AG04449 (cell line): Measurements from ENCODE around the gene MLKL.
A peak's percentile ranks its signal among the peaks of the same experiment; 100 is the strongest.

Experiments used
- CTCF ChIA-PET: fragments of 350-600 bp; formaldehyde crosslinking; extraction: SDS; loops from one replicate; lab custom pipeline; 2021; ENCODE audit warnings: antibody characterized with exemption; lab: Yijun Ruan, JAX
- POLR2A ChIA-PET: fragments of 400-600, 350-600 bp; formaldehyde crosslinking; extraction: SDS; loops from one replicate; lab custom pipeline; 2020; ENCODE audit warnings: antibody characterized with exemption, inconsistent platforms; lab: Yijun Ruan, JAX
- DNase-seq: peaks from one replicate; pipeline ENCODE4 v3.0.0-alpha.2; 2010; ENCODE audit warnings: low read depth, low spot score
- H3K4me3 ChIP-seq: 2 replicates; pipeline ENCODE4 v1.5.1; 2011; ENCODE audit warnings: low read depth, mild to moderate bottlenecking, control low read depth, low read length
- TF ChIP-seq, protein P1 (sequence below): IDR thresholded peaks from one replicate; pipeline ENCODE4 v1.5.1; 2011; ENCODE audit warnings: mild to moderate bottlenecking, moderate library complexity, low read length, control low read depth, inconsistent platforms; ENCODE audit not compliant: insufficient read depth; ENCODE audit errors: missing control alignments

The MLKL gene

DNA sequence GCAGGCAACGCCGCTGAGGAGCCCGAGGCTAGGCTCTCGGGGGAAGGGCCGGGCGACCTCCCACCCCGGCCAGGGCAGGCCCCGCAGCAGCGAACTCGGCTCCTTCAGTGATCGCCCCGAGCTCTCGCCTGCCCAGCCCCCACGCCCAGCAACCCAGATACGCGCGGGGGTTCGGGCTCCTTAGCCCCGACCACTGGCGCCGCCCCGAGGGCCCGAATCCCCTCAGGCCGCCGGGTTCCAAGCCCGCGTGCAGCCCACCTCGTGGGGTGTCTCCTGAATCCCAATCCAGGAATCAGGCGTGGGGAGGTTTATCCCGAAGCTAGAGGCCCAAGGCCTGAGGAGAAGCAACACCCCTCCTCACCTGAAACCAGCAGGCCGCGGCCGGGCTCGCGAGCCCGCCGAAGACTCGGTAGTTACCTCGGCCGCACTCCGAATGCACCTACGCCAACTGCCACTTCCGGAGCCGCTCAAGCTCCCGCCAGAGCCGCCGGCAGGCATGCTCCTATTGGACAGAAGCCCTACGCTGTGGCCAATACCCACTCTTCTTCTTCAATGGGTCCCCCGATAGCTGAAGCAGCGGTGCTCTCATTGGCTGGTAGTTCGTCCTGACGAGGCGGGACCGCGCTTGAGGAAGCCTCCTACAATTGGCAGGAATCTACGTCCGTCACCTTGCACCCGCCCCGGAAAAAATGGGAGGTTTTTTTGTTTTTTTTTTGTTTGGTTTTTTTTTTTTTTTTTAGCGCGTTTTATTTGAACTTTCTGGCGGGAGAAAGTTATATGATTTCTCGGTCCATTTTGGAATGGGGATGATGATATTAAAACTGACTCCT is 34.0 kb downstream of the MLKL start, which contains the start of gene RFWD3:
RFWD3 (minus strand) TSS at position 453 of the 830 bp plus-strand sequence. CDS start 5,428 bp downstream, outside the sequence.
- TF ChIP-seq, protein P1, sequence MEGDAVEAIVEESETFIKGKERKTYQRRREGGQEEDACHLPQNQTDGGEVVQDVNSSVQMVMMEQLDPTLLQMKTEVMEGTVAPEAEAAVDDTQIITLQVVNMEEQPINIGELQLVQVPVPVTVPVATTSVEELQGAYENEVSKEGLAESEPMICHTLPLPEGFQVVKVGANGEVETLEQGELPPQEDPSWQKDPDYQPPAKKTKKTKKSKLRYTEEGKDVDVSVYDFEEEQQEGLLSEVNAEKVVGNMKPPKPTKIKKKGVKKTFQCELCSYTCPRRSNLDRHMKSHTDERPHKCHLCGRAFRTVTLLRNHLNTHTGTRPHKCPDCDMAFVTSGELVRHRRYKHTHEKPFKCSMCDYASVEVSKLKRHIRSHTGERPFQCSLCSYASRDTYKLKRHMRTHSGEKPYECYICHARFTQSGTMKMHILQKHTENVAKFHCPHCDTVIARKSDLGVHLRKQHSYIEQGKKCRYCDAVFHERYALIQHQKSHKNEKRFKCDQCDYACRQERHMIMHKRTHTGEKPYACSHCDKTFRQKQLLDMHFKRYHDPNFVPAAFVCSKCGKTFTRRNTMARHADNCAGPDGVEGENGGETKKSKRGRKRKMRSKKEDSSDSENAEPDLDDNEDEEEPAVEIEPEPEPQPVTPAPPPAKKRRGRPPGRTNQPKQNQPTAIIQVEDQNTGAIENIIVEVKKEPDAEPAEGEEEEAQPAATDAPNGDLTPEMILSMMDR, result no peak
- DNase-seq, result peak; percentile 95
- POLR2A ChIA-PET, result interaction anchor here (0.5 to 1.3 kb wide), 3 partner anchors 11 to 29 kb away, joined by 3 to 5 read pairs (median 3); no protein-coding TSS in a partner anchor
- CTCF ChIA-PET, result interaction anchor here (1.4 to 3.9 kb wide), 2 partner anchors 11 to 15 kb away, joined by 4 to 21 read pairs; no protein-coding TSS in a partner anchor
- H3K4me3 ChIP-seq, result peak within 1 kb of the TSS; percentile 88

DNA sequence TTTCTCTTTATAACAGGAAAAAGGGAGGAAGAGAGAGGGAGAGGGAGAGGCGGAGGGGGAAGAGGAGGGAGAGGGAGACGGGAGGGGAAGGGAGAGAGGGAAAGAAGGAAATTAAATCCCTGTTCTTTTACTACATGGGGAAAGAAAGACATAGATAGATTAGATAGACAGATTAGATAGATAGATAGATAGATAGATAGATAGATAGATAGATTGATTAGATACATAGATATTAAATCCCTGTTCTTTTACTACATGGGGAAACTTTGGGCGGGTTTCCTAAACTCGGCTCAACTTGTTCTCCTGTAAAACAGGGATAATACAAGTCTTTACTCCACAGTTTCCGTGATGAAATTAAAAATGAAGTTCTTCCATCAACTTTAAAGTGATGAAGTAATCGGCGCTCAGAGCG is 34.6 kb downstream of the MLKL start:
- peak overlapping the region; percentile 88 for H3K4me3 ChIP-seq
- no peak for DNase-seq
- CTCF ChIA-PET, result interaction anchor here (1.4 to 3.9 kb wide), 2 partner anchors 10 to 14 kb away, joined by 4 to 21 read pairs; no protein-coding TSS in a partner anchor
- POLR2A ChIA-PET, result no interaction called here
- TF ChIP-seq, protein P1, result no peak

DNA sequence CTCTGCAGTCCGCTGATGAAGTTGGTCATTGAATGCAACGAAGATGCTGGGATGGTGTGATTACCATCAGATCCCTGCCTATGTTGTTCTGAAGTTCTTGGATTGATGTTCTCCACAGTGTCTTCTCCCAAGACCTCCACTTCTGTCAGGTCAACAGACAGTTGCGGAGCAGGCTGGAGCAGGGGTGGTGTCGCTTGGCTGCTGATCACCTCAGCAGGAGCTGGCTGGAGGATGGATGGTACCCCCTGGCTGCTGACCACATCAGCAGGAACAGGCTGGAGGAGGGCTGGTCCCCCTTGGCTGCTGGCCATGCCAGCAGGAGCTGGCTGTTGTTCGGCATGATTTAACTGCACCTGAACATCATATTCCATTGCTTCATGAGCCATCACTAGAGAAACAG is 39.6 kb downstream of the MLKL start:
- CTCF ChIA-PET, result interaction anchor here (1.4 to 4.1 kb wide), 2 partner anchors 10 to 39 kb away, joined by 3 to 34 read pairs; no protein-coding TSS in a partner anchor
- DNase-seq, result no peak
- H3K4me3 ChIP-seq, result no peak overlapping the region
- TF ChIP-seq, protein P1, result no peak
- POLR2A ChIA-PET, result interaction anchor here (0.6 kb wide), 1 partner anchor 14 kb away, joined by 3 read pairs; no protein-coding TSS in a partner anchor

DNA sequence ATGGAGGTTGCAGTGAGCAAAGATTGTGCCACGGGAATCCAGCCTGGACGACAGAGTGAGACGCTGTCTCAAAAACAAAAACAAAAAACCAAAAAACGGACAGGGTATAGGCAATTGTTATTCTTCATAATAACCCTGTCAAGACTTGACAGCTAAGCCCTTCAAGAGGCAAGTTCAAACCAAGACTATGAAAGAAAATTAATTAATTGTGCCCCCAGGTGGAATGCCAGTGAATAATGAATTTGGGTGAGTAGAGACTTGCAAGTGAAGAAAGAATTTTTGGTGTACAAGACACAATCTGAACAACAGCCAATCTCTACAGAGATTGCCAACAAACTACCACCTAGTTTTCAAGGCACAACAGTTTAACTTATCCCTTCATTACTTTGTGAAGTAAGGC is 40.3 kb downstream of the MLKL start:
- no peak overlapping the region for H3K4me3 ChIP-seq
- ChIA-PET POLR2A (no interaction called here), CTCF (interaction anchor here (1.3 kb wide), 1 partner anchor 9 kb away, joined by 8 read pairs; no protein-coding TSS in a partner anchor)
- TF ChIP-seq, protein P1, result no peak
- no peak for DNase-seq

DNA sequence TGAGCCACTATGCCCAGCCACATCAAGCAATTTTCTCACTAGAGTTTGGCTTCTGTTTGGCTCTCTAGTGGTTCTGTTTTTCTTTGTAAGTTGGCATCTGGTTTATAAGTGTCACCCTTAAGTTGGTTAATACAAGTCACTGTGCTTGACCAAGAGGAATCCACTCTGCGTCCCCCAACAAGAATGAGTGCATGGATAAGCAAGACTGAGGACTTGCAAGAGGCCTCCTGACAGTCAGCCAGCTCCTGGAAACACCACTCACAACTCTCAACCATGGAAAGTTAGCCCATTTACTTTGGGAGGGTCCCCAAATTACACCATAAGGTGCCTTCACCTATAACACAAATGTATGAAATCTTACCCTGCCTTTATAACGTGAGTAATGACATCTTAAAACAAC is 41.6 kb downstream of the MLKL start:
- TF ChIP-seq, protein P1, result no peak
- H3K4me3 ChIP-seq, result no peak overlapping the region
- CTCF ChIA-PET, result interaction anchor here (1.3 kb wide), 1 partner anchor 7 kb away, joined by 8 read pairs; no protein-coding TSS in a partner anchor
- POLR2A ChIA-PET, result no interaction called here
- no peak for DNase-seq
